GM21825 (cell line): ENCODE results near the gene RFX1.
A peak's percentile ranks its signal among the peaks of the same experiment; 100 is the strongest.
"Not testable (repeated sequence)": the region's sequence is repeated elsewhere in the genome, so short reads cannot be mapped to it uniquely, and the experiment has no call there.

Experiments
- ATAC-seq: cut with Tn5 transposase; IDR thresholded peaks from one replicate; pipeline ENCODE4 v1.9.1; 2021; ENCODE audit warnings: mild to moderate bottlenecking, moderate library complexity; ENCODE audit not compliant: unreplicated experiment

RFX1 gene

DNA sequence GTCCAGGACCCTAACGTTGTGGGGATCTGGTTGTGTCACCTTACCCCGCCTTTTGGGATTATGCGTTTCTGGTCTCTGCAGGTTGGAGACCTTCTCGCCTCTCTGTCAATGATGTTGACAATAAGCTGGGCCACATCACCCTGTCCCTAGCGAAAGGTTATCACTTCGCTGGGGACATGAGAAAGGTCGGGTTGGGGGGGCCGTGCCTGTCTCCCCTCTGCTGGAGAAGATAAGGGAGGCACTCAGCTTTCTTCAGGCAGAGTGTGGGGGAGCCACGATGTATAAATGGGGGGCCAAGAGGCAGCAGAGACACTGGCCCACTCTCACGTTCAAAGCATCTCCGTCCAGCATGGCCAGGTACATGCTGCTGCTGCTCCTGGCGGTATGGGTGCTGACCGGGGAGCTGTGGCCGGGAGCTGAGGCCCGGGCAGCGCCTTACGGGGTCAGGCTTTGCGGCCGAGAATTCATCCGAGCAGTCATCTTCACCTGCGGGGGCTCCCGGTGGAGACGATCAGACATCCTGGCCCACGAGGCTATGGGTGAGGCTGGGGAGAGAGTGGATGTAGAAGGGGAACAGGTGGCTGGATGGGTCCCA, 21.8 kb upstream of the RFX1 start, which contains the start of gene RLN3:
Gene RLN3 (plus strand): TSS at position 293 of the 595 bp plus-strand sequence. CDS start 57 bp downstream, at position 350.
- no peak for ATAC-seq

GRCh38 chr19:14026652-14027192, 20.6 kb upstream of the RFX1 start:
- ATAC-seq = not testable (repeated sequence)

DNA sequence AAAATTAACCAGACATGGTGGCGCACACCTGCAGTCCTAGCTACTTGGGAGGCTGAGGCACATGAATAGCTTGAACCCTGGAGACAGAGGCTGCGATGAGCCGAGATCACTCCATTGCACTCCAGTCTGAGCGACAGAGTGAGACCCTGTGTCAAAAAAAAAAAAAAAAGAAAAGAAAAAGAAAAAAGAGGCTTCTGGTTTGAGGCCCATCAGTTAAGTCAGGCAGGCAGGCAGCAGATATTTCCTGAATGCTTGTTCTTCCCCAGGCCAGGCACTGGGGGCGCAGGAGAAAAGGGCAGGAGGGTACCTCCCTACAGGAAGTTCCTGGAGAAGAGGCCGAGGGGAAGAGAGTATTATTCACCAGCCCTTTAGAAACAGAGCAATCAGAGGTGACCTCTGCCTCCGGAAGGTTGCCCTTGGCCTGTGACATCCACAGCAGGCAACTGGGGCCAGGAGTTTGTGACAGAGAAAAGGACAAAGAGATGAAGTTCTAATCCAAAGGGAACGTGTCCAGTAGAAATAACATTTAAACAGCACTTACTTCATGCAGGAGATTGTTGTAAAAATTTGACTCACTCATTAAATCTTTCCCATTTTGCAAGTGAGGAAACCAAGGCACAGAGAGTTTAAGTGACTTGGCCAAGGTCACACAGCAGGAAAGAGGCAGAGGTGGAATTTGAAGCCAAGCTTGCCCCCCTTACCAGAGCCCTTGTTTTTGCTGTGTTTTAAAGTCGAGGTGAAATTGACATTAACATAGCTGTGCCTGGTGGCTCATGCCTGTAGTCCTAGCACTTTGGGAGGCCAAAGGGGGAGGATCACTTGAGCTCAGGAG, 17.5 kb upstream of the RFX1 start:
- no peak for ATAC-seq

DNA sequence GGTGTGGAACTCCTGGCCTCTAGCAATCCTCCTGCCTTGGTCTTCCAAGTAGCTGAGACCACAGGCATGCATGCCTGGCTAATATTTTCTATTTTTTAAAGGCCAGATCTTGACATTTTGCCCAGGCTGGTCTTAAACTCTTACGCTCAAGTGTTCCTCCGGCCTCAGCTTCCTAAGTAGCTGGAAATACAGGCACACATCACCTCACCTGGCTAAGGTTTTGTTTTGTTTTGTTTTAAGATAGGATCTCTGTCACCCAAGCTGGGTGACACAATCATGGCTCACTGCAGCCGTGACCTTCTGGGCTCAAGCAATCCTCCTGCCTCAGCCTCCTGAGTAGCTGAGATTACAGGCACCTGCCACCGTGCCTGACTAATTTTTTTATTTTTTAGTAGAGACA, 16.3 kb upstream of the RFX1 start:
- ATAC-seq = no peak

- no peak for ATAC-seq
Observed at GRCh38 chr19:14021474-14021873, 15.4 kb upstream of the RFX1 start.

DNA sequence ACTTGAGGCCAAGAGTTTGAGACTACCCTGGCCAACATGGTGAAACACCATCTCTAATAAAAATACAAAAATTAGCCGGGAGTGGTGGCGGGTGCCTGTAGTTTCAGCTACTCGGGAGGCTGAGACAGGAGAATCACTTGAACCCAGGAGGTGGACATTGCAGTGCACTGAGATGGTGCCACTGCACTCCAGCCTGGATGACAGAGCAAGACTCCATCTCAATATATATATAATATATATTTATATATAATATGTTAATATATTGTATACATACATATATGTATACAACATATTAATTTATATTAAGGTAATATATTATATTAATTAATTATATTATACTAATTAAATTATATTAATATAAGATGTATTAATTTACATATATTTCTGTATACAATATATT, 13.6 kb upstream of the RFX1 start:
- ATAC-seq = not testable (repeated sequence)

DNA sequence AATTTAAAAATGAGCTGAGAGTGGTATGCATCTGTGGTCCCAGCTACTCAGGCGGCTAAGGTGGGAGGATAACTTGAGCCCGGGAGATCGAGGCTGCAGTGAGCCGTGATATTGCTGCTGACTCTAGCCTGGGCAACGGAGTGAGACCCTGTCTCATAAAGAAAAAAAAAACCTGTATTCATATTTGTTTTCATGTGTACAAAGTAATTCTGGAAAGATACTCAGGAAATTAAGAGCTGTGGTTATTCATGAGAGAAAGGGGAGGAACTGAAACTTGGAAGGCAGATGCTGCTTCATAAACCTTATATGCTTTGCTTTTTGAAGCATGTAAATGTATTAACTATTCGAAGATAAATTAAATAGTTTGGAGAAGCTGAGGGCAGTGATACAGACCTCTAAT, 13.0 kb upstream of the RFX1 start:
- no peak for ATAC-seq

- ATAC-seq = peak; percentile 76
Observed at GRCh38 chr19:14015524-14016035, 9.5 kb upstream of the RFX1 start.

DNA sequence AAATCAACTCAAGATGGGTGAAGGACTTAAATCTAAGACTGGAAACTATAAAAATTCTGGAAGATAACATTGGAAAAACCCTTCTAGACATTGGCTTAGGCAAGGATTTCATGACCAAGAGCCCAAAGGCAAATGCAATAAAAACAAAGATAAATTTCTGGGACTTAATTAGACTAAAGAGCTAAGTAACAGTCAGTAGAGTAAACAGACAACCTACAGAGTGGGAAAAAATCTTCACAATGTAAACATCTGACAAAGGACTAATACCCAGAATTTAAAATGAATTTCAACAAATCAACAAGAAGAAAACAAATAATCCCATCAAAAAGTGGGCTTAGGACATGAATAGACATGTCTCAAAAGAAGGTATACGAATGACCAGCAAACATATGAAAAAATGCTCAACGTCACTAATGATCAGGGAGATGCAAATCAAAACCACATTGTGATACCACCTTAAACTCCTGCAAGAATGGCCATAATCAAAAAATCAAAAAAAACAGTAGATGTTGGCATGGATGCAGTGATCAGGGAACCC, 6.3 kb upstream of the RFX1 start:
- no peak for ATAC-seq

- peak; percentile 34 for ATAC-seq
Observed at GRCh38 chr19:14006766-14007562, 844 bp upstream of the RFX1 start.

GRCh38 chr19:14005349-14006084, 603 bp downstream of the RFX1 start:
- peak; percentile 40 for ATAC-seq

GRCh38 chr19:14004619-14005348, 1.3 kb downstream of the RFX1 start:
- no peak for ATAC-seq

- no peak for ATAC-seq
Observed at GRCh38 chr19:14003251-14004055, 2.7 kb downstream of the RFX1 start.

- ATAC-seq = no peak
Observed at GRCh38 chr19:14002571-14003250, 3.4 kb downstream of the RFX1 start.

- ATAC-seq = no peak
Observed at GRCh38 chr19:14000691-14001375, 5.3 kb downstream of the RFX1 start.

DNA sequence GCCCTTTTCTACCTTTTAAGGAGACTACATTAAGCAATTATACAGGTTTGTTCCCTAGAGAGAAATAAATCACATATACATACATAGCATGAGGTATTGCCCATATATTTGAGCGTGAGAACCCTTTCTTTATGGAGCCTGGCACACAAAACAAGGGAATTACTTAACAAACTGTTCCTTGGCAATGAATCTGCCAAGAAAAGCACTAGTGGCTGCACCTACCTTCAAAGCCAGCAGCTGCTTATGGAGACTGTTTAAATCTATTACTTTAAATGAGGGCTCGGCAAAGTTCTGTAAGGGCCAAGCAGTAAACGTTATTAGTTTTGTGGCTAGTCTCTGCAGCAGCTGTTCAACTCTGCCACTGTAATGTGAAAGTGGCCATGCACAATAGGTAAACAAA, 7.0 kb downstream of the RFX1 start:
- ATAC-seq = no peak

DNA sequence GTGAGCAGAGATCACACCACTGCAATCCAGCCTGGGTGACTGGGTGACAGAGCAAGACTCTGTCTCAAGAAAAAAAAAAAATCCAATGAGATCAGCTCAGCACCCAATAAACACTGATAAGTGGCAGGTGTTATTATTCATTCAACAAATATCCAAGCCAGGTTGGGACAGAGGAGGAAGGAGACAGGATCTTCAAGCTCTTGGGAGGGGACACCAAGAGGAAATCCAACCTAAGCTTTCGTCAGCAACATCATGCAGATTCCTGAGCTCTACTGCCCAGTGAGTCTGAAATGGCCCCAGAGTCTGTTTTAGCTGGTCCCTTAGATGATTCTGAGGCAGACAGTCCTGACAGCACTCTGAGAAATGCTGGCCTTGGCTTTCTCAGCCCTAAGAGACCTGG, 7.7 kb downstream of the RFX1 start:
- no peak for ATAC-seq

GRCh38 chr19:13997631-13997962, 8.5 kb downstream of the RFX1 start:
- no peak for ATAC-seq
